Left renal pelvis (tissue), 4 donors: ENCODE data around the gene TEX14. TPM values are rescaled to one million over a fixed set of nuclear protein-coding genes. Genes with fewer than 3 reads are reported as not detected.
"Not testable (repeated sequence)": the region's sequence is repeated elsewhere in the genome, so short reads cannot be mapped to it uniquely, and the experiment has no call there.

Experiments
- DNase-seq, 4 donors: peaks; one replicate each; pipeline ENCODE4 v3.0.0-alpha.2; 2013; ENCODE audit warnings: low read depth in 4 of 4, low spot score in 3 of 4
- polyA plus RNA-seq, 4 donors: library from polyadenylated mRNA; unstranded; fragments of 120-200 nt; gene quantifications; one replicate each; pipeline ENCODE4 v1.2.1, GENCODE V29; 2013; ENCODE audit not compliant: insufficient read length in 4 of 4

Gene TEX14
- polyA plus RNA-seq, 4 donors = 0.17 to 1.0 (median 0.49) TPM

GRCh38 chr17:58565389-58566311 lies 126.2 kb downstream of the TEX14 start:
- no peak for DNase-seq

GRCh38 chr17:58564971-58565370 lies 126.9 kb downstream of the TEX14 start:
- DNase-seq = no peak

GRCh38 chr17:58564243-58564642 lies 127.6 kb downstream of the TEX14 start:
- no peak for DNase-seq

- DNase-seq = no peak
These were observed 131.3 kb downstream of the TEX14 start for GRCh38 chr17:58560511-58560910.

- DNase-seq = no peak
These were observed 133.9 kb downstream of the TEX14 start for GRCh38 chr17:58557981-58558380.

GRCh38 chr17:58556833-58557250 lies 135.0 kb downstream of the TEX14 start:
- DNase-seq = no peak

DNA sequence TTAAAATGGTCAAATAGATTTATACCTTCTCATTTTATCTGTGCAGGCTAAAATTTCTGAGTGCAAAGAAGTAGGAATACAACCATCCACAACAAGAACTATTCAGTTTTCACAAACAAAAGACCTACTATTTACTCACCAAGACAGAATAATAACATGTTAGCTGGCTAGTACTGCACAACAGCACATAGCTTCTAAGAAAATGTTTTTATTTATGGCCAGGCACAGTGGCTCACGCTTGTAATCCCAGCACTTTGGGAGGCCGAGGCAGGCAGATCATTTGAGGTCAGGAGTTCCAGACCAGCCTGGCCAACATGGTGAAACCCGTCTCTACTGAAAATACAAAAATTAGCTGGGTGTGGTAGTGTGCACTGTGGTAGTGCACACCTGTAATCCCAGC lies 136.7 kb downstream of the TEX14 start:
- not testable (repeated sequence) for DNase-seq

GRCh38 chr17:58541249-58541648 lies 150.6 kb downstream of the TEX14 start:
- no peak for DNase-seq

DNA sequence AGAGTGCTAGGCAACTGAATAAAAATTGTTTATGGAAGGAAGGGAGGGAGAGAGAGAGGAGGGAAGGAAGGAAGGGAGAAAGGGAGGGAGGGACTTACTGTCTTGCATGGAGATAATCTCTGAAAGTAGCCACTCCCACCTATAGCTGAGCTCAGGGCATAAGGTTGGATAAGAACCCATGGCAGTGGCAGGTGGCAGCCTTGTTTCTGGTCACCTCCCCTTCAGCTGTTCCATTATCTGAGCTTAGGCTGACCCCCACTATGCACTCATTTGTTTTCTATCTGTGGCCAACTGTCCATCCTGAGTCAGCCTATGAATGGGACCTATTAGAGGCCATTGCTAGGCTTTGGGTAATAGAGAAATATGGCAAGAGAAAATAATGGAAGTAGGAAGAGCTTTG lies 152.1 kb downstream of the TEX14 start:
- DNase-seq = no peak

DNA sequence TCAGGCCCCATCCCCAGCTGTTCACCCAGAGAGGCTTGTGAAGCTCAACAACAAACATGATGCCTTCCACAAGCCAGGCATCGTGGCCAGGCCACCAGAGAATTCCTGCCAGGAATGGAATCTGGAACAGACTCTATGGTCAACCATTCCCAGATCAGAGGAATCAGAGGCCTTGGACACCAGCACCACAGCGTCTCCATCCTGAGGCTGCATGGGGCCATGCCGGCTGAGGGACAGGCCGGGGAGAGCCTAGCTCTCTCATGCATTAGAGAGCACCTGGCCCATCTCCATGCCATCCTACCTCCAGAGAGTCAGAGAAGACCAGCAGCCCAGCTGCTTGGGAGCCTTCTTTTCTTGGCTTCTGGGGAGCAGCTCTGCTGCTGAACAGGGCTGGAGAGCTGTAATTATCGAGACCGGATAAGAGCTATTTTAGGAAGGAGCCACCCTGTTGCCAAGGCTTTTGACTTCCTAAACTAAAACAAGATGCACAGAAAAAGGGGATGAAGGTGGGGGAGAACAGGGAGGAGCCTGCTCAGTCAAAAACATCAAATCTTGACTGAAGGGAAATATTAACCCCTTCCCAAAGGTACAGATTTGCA lies 152.9 kb downstream of the TEX14 start:
- DNase-seq = no peak

GRCh38 chr17:58537266-58537665 lies 154.6 kb downstream of the TEX14 start:
- DNase-seq = no peak

DNA sequence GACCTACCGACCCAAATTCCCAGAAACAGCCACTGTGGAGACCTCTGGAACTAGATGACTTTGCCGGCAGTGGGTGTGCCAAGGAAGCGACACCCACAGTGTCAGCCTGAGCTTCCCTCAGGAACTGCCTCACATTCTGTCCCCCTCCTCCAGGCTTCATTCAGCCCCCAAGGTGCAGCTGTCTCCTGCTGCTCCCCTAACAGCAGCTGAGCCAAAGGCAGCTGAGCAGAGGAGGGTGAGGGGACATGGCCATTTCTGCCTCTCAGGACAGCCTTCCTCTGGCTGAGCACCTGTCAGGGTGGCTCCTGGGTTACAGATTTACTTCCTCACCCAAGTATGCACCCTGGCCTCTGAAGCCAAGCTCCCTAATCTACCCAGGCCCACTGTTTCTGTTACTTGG lies 155.3 kb downstream of the TEX14 start:
- DNase-seq = no peak

DNA sequence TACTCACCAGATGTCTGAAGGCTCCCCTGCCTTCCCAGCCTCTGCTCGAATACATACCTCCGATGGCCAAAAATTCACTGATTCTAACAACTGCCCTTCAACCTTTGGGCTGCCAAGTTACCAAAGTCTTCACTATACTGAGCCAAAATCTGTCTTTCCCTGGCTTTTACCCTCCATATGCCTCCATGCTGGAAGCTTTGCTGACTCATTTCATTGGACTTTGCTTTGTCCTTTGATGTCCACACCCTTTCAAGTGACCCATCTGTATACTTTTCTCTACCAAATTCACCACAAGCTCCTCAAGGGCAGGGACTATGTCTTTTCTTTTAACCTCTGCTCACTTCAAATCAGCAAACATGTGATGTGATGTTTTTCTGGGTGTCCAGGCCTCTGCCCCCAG lies 156.4 kb downstream of the TEX14 start:
- no peak for DNase-seq

GRCh38 chr17:58534901-58535421 lies 156.9 kb downstream of the TEX14 start:
- DNase-seq = no peak

DNA sequence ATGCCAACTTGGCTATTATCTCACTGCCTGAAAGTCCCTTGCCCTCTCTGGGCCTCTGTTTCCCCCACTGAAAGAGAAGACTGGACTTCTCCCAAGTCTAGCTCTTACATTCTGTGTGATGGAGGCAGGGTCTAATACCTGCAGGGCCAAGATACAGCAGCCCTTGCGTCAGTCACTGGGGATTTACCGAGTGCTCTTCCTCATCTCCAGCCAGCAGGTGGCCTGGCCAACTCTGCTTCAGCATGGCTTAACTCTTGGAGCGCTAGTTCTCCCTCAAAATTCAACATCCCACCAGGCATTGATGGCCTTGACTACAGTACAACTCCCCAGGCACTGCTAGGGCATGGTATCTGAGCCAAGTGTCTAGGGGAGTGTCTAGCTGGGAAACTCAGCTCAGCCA lies 157.5 kb downstream of the TEX14 start:
- DNase-seq = no peak

DNA sequence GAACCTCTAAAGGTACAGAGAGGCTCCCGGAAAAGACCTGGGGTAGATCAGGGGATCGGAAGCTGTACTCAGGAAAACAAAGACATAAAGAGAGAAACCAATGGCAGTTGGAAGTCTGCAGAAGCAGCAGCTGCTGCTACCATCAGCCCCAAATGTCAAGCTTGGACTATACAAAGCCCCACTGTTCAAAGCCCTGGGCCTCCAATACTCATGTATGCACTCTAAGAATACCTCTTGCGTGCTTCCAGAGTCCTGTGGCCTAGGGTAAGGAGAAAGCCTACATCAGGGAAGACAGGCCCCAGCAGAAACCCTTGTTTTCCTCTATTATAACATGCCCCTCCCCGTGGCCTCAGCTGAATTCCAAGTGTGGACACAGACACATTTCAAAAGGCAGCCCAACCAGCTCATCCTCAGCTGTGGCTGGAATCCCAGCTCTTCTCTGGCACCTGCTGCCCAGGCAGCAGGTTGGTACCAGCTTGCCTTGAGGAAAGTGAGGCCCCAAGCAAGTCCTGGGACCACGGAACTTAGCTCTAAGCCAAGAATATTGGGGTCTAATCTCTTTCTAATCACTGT lies 158.1 kb downstream of the TEX14 start:
- no peak for DNase-seq

GRCh38 chr17:58532555-58532951 lies 159.3 kb downstream of the TEX14 start:
- no peak for DNase-seq

DNA sequence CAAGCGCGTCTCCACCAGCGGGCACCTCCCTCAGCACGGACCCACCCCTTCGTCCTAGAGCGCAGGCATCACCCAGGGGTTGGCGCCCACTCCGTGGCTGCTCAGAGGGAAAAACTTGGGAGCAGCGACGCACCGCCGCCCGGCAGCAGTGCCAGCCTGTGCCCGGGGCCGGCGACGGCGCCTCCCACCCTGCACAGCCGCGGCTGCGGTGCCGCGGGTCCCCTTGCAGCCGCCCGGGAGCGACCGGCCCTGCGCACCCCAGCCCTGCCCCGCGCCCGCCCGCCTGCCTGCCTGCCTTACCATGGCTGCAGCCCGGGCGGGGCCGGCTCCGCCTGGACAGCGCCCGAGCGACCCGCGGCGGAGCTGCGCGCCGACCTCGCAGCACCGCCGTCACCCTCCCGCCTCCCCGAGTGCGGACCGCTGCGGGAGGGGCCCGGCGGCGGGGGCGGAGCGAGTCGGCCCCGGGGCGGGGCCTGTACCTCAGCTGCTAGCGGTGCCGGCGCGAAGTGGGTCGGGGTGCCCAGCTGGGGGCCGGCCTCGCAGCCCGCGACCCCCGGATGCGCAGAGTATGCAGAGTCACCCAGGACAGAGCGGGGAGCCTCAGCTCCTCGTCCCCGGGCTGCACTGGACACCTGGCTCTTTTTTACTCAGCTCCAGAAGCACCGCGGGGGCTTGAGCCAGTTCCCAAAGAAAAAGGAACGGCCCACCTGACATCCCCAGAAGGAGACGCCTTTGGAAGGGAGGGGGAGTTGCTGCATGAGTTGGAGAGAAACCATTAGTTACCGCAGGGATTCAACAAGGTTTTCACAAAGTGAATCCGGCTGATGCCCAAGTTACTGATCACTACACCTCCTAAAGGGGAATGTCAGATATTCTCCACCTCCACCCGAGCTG lies 159.9 kb downstream of the TEX14 start:
- no peak for DNase-seq

DNA sequence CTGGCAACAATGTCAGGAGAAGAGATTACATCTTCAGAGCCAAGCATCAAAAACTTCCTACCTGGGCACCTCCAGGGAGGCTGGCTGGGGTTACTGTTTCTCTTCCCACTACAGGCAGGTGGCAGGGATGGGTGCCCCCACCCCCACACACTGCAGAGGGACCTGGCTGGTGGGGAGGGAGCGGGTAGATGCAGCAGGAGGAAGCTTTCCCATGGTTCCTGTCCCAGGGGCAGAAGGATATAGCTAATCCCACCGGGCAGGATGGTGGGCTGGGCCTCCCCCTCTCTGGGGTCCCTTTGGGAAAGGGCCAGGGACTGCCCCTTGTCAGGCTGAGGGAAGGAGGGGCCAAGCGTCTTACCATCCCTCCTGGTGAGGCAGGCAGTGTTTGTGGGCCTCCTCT lies 160.7 kb downstream of the TEX14 start:
- no peak for DNase-seq

DNA sequence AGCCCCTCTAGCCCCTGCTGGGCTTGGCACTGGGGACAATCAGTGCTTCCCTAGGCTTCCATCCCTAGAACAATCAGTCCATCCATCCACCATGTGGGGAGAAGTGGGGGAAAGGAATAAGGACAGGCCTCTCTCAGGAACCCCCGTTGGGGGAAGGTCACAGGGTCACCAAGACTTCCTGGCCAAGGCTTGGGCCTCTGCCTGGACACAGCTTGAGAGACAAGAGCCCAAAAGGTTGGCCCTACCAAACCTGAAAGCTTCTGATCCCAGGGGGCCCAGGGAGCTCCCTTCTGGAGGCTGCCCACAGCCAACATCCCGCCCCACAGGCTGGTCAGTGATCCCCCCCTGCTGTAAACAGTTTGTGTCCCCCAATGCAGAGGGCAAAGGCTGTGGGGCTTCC lies 161.2 kb downstream of the TEX14 start:
- no peak for DNase-seq

DNA sequence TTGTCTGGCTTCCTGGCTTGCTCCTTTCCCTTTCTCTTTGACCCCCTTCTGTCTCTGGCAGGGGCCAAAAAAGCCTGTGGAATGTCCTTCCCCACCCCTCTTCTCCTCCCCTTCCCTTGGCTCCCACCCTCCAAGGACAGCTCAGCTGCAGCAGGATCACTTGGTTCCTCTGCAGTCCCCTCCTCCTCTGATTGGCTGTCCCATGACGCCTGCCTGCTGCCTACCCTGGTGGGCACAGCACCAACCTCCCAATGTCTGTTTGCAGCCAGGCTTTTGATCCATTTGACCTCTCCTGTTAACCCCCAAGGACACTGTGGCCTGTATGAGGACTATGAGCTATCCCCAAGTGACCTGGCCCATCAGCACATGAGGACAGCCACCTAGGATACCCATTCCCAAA lies 162.6 kb downstream of the TEX14 start:
- no peak for DNase-seq
